Fibroblast of upper back skin (primary cell): ENCODE data around the gene CROCC.

ENCODE experiments used
- DNase-seq: peaks from one replicate; pipeline ENCODE4 v3.0.0-alpha.2; 2013

CROCC gene

DNA sequence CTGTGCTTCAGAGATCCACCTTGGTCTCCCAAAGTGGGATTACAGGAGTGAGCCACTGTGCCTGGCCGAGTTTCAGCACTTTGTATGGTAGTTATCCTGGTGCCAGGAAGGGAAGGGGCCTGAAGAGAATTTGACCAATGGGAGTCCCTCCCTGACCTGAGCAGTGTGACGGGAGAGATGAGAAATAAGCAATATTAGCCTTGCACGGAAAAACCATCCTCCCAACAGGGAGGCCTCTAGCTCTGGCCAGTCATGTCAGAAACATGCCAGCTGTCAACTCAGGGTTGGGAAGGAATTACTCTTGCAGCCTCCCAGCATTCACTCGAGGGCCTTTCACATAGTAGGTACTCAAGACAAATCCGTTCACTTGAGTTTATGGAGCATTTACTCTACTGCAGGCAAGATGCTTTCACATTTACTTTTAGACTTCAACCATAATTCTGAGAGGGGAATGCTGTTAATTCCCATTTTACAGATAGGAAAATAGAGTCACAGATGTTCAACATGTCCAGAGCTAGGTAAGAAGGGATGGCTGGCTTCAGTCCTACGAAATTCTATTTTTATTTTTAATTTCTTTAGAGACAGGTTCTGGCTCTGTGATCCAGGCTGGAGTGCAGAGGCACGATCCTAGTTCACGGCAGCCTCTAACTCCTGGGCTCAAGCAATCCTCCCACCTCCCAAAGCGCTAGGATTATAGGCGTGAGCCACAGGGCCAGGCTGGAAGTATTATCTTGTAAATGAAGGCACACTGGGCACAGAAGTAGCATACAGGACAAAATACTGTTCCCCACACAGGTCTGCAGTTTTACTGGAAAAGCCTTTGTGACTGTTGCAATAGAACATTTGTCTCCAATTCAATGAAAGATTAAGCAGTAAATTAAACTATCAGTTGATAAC is 93.2 kb downstream of the CROCC start:
- DNase-seq = peak; percentile 34

DNA sequence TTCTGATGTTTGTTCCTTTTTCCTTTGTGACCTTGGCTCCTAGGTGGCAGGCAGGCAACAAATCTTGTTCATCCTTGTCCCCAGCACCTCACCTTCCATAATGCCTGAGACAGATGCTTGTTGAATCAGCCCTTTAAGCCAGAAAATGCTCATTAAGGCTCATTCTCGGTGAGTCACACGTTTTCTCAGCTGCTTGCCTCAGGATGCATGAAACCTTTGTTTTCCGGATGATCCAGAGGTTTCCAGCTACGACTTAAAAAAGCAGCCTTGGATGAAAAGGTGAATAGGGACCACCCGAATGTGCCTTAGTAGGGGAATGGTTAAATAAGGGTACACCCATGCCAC is 94.6 kb downstream of the CROCC start:
- peak; percentile 64 for DNase-seq

DNA sequence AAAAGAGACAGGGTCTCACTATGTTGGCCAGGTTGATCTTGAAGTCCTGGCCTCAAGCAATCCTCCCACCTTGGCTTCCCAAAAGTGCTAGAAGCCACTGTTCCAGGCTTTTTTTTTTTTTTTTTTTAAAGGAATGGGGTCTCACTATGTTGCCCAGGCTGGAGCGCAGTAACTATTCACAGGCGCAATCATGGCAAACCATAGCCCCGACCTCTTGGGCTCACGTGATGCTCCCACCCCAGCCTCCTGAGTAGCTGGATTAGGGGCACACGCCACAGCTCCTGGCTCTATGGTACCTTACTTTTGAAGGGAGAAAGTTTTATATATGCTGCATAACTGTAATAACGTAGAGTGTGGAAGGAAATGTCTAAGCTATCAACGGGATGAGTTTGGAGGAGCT is 95.7 kb downstream of the CROCC start:
- DNase-seq = no peak

DNA sequence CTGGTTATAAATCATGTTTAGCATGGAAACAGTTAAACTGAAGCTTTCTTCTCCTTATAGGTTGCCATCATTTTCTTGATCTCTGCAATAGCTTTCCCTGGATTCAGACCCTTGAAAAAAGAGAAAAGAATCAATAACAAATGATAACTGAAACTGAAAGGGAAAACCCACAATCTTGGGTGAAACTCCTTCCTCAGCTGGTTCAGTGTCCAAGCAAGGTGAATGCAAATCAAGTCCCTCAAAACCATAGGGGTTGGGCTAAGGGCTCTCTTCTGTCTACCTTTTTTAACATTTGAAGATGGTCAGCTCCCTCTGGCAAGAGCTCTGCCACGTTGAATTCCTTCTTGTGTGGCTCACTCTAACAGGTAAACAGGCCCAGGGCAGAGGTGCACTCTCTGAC is 97.1 kb downstream of the CROCC start:
- no peak for DNase-seq

DNA sequence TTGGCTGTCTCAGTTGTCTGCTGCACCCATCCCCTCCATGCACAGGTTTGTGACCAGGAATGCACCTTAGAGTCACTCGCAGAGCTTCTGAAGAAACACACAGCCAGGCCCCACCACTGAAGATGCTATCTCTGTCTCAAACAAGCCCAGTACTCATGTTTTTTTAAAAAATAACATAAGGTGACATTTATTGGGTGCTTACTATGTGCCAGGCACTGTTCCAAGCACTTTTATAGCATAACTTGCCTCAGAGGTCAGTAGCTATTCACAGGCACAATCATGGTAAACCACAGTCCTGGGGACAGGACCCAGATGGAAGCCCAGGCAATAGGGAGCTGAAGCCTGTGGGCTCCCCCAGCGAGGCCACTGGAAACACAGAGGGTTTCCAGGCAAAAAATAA is 98.8 kb downstream of the CROCC start:
- no peak for DNase-seq

DNA sequence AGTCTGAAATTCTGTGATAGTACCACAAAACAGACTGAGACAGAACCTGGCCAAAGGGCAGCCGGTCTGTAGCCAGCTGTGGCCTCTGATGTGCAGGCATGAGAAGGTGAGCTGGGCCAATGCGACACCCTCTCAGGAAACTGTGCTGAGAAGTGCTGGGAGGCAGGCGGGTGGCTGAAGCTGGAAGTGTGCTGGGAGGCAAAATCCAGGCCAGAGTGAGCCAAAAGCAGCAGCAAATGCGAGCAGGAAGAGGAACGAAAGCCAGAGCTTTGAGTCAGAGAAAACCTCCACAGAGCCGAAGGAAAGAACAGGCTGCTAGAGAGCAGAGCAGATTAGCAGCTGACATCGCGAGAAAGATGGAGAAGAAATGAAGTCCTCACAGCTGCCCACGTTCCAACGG is 100.2 kb downstream of the CROCC start:
- DNase-seq = no peak
